HepG2 (cell line): ENCODE measurements around the gene DDI2. TPM values are rescaled to one million over a fixed set of nuclear protein-coding genes. Genes with fewer than 3 reads are reported as not detected.

Experiments used
- ARHGAP35 ChIP-seq: sonication (generic); formaldehyde crosslinking; IDR thresholded peaks from 2 replicates; pipeline ENCODE4 v1.9.0; 2022; ENCODE audit warnings: mild to moderate bottlenecking, inconsistent platforms, moderate library complexity, missing genetic modification reagents, borderline replicate concordance
- HES4 ChIP-seq: sonication (generic); formaldehyde crosslinking; IDR thresholded peaks from 2 replicates; pipeline ENCODE4 v1.9.0; 2021; ENCODE audit warnings: mild to moderate bottlenecking, missing genetic modification reagents, borderline replicate concordance
- HNRNPLL ChIP-seq: fragments of 200-400 bp; formaldehyde crosslinking; IDR thresholded peaks from 2 replicates; pipeline ENCODE4 v1.6.1; 2017; ENCODE audit warnings: mild to moderate bottlenecking, low read depth, low read length; ENCODE audit not compliant: poor library complexity, severe bottlenecking
- LCORL ChIP-seq, 2 experiments: fragments of 450-650 bp in 1 of 2; sonication (generic) in 1 of 2; formaldehyde crosslinking in 1 of 2; IDR thresholded peaks; 2 replicates each; pipeline versions ENCODE4 v1.5.0 to v1.6.1; 2017 to 2020; ENCODE audit warnings: antibody characterized with exemption in 1 of 2, missing genetic modification reagents in 1 of 2
- MYNN ChIP-seq: sonication (generic); formaldehyde crosslinking; IDR thresholded peaks from 2 replicates; pipeline ENCODE4 v1.4.0; 2020; ENCODE audit warnings: mild to moderate bottlenecking, low read depth, missing genetic modification reagents
- NONO ChIP-seq, 2 experiments: fragments of 450-650 bp in 1 of 2; sonication (generic) in 1 of 2; formaldehyde crosslinking in 1 of 2; IDR thresholded peaks in 1 of 2; conservative IDR thresholded peaks in 1 of 2; 2 replicates each; pipeline versions ENCODE4 v1.6.1 to v1.8.0; 2017 to 2022; ENCODE audit warnings: mild to moderate bottlenecking in 1 of 2, missing genetic modification reagents in 1 of 2, moderate library complexity in 1 of 2
- NR3C1 ChIP-seq: sonication (generic); formaldehyde crosslinking; IDR thresholded peaks from 2 replicates; pipeline ENCODE4 v1.4.0; 2020; ENCODE audit warnings: missing genetic modification reagents
- ZFP36L1 ChIP-seq: sonication (generic); formaldehyde crosslinking; IDR thresholded peaks from 2 replicates; pipeline ENCODE4 v1.8.0; 2022; ENCODE audit warnings: mild to moderate bottlenecking, missing genetic modification reagents, moderate library complexity
- ZFP41 ChIP-seq: sonication (generic); formaldehyde crosslinking; IDR thresholded peaks from 2 replicates; pipeline ENCODE4 v1.4.0; 2020; ENCODE audit warnings: mild to moderate bottlenecking, missing genetic modification reagents, borderline replicate concordance
- ZNF337 ChIP-seq: sonication (generic); formaldehyde crosslinking; IDR thresholded peaks from 2 replicates; pipeline ENCODE4 v1.5.1; 2020; ENCODE audit warnings: missing genetic modification reagents, low read depth, mild to moderate bottlenecking, borderline replicate concordance
- ZNF589 ChIP-seq: sonication (generic); formaldehyde crosslinking; conservative IDR thresholded peaks from 2 replicates; pipeline ENCODE4 v1.8.0; 2022; ENCODE audit warnings: mild to moderate bottlenecking, moderate library complexity, missing genetic modification reagents
- ZSCAN31 ChIP-seq: sonication (generic); formaldehyde crosslinking; IDR thresholded peaks from 2 replicates; pipeline ENCODE4 v1.5.0; 2020; ENCODE audit warnings: low read depth, mild to moderate bottlenecking, missing genetic modification reagents
- polyA plus RNA-seq, 8 experiments: library from polyadenylated mRNA; depleted of rRNA in 3 of 8; stranded (reverse) in 7 of 8; unstranded in 1 of 8; fragments of >200 nt; fragmentation: Illumina TruSeq in 4 of 8; extraction: Trizol in 4 of 8; gene quantifications; 2 replicates each; pipeline versions ENCODE4 v1.2.1 to v1.2.3, GENCODE V29; 2011 to 2016; ENCODE audit warnings: low read depth in 4 of 8, missing spikeins in 1 of 8, mixed read lengths in 1 of 8; ENCODE audit not compliant: insufficient read depth in 1 of 8
- total RNA-seq, 5 experiments: library from RNA; depleted of rRNA; stranded (reverse); fragments of >200 nt; fragmentation: Illumina TruSeq; extraction: Trizol; gene quantifications; 2 replicates each; pipeline ENCODE4 v1.2.3, GENCODE V29; 2016; ENCODE audit warnings: low read depth in 1 of 5
- TF ChIP-seq, protein P1 (sequence below): sonication (generic); formaldehyde crosslinking; IDR thresholded peaks from 2 replicates; pipeline ENCODE4 v1.4.0; 2020; ENCODE audit warnings: low read depth, mild to moderate bottlenecking, missing genetic modification reagents
- TF ChIP-seq, protein P2 (sequence below): sonication (generic); formaldehyde crosslinking; IDR thresholded peaks from 2 replicates; pipeline ENCODE4 v1.4.0; 2020; ENCODE audit warnings: mild to moderate bottlenecking, missing genetic modification reagents
- TF ChIP-seq, protein P3 (sequence below): sonication (generic); formaldehyde crosslinking; IDR thresholded peaks from 2 replicates; pipeline ENCODE4 v1.5.1; 2020; ENCODE audit warnings: missing genetic modification reagents, mild to moderate bottlenecking, borderline replicate concordance
- TF ChIP-seq, protein P4 (sequence below): sonication (generic); formaldehyde crosslinking; IDR thresholded peaks from 2 replicates; pipeline ENCODE4 v1.8.1; 2022; ENCODE audit warnings: low read depth, mild to moderate bottlenecking, missing genetic modification reagents
- TF ChIP-seq, protein P5 (sequence below): sonication (generic); formaldehyde crosslinking; IDR thresholded peaks from 2 replicates; pipeline ENCODE4 v1.9.0; 2021; ENCODE audit warnings: missing genetic modification reagents, borderline replicate concordance

DDI2 gene
- total and polyA plus RNA-seq, 2 of the 13 experiments (the other 11 are each of a cell fraction or from before 2014, with no cell fraction given) = 8.5 to 25.7 TPM

DNA sequence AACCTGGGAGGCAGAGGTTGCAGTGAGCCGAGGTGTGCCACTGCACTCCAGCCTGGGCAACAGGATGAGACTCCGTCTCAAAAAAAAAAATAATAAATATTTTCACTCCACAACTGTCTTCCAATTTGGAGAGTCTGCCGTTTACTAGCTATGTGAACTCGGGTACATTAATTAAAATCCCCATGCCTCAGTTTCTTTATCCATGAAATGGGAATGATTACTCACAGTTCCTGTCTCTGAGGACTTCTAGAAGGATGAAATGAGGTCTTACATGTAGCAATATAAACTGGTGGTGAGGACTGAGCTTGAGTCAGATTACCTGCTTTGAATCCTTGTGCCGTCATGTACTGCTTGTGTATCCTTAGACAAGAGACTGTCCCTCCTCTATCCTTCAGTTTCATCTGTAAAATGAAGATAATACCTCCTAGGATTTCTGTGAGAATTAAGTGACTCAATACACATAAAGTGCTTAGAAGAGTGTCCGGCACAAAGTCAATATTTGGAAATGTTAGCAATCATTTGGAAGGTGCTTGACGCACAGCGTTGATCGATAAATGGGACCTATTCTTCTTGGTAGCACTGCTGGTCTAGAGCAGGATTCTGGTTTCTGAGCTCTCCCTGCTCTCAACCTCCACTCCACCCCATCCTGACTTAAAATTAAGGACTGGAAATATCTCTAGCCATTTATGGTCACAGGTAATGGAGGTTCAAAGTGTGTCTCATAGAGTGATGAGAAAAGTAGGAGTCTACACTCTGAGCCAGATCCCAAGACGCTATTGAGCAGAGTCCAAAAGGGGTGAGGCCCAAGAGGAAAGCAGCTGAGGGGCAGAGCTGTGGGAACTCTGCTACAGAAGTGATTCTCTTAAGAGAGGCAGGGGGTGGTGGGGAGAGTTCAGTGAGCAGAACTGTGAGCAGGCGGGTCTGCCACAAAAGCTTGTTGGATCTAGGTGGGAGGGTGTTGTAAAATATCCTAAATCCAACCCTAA is 11.6 kb upstream of the DDI2 start (continued):
- TF ChIP-seq LCORL (IDR thresholded peaks at IDR 0.05) (no peak), LCORL (CRISPR knock-in tag; IDR thresholded peaks at IDR 0.05) (no peak), ZFP36L1 (CRISPR knock-in tag) (no peak), ZFP41 (no peak), MYNN (CRISPR knock-in tag) (no peak), ZSCAN31 (CRISPR knock-in tag) (no peak), HNRNPLL (no peak), HES4 (CRISPR knock-in tag) (no peak), NR3C1 (CRISPR knock-in tag) (no peak), NONO (IDR thresholded peaks at IDR 0.05) (no peak), NONO (CRISPR knock-in tag; conservative IDR thresholded peaks at IDR 0.05) (no peak), ZNF337 (no peak), ZNF589 (no peak), ARHGAP35 (no peak)
- TF ChIP-seq, protein P1, sequence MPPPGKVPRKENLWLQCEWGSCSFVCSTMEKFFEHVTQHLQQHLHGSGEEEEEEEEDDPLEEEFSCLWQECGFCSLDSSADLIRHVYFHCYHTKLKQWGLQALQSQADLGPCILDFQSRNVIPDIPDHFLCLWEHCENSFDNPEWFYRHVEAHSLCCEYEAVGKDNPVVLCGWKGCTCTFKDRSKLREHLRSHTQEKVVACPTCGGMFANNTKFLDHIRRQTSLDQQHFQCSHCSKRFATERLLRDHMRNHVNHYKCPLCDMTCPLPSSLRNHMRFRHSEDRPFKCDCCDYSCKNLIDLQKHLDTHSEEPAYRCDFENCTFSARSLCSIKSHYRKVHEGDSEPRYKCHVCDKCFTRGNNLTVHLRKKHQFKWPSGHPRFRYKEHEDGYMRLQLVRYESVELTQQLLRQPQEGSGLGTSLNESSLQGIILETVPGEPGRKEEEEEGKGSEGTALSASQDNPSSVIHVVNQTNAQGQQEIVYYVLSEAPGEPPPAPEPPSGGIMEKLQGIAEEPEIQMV (CRISPR knock-in tag) = no peak
- TF ChIP-seq, protein P2, sequence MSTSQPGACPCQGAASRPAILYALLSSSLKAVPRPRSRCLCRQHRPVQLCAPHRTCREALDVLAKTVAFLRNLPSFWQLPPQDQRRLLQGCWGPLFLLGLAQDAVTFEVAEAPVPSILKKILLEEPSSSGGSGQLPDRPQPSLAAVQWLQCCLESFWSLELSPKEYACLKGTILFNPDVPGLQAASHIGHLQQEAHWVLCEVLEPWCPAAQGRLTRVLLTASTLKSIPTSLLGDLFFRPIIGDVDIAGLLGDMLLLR (CRISPR knock-in tag) = no peak
- TF ChIP-seq, protein P3, sequence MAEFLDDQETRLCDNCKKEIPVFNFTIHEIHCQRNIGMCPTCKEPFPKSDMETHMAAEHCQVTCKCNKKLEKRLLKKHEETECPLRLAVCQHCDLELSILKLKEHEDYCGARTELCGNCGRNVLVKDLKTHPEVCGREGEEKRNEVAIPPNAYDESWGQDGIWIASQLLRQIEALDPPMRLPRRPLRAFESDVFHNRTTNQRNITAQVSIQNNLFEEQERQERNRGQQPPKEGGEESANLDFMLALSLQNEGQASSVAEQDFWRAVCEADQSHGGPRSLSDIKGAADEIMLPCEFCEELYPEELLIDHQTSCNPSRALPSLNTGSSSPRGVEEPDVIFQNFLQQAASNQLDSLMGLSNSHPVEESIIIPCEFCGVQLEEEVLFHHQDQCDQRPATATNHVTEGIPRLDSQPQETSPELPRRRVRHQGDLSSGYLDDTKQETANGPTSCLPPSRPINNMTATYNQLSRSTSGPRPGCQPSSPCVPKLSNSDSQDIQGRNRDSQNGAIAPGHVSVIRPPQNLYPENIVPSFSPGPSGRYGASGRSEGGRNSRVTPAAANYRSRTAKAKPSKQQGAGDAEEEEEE (CRISPR knock-in tag) = no peak
- TF ChIP-seq, protein P4, sequence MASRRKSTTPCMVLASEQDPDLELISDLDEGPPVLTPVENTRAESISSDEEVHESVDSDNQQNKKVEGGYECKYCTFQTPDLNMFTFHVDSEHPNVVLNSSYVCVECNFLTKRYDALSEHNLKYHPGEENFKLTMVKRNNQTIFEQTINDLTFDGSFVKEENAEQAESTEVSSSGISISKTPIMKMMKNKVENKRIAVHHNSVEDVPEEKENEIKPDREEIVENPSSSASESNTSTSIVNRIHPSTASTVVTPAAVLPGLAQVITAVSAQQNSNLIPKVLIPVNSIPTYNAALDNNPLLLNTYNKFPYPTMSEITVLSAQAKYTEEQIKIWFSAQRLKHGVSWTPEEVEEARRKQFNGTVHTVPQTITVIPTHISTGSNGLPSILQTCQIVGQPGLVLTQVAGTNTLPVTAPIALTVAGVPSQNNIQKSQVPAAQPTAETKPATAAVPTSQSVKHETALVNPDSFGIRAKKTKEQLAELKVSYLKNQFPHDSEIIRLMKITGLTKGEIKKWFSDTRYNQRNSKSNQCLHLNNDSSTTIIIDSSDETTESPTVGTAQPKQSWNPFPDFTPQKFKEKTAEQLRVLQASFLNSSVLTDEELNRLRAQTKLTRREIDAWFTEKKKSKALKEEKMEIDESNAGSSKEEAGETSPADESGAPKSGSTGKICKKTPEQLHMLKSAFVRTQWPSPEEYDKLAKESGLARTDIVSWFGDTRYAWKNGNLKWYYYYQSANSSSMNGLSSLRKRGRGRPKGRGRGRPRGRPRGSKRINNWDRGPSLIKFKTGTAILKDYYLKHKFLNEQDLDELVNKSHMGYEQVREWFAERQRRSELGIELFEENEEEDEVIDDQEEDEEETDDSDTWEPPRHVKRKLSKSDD (CRISPR knock-in tag) = no peak
- TF ChIP-seq, protein P5, sequence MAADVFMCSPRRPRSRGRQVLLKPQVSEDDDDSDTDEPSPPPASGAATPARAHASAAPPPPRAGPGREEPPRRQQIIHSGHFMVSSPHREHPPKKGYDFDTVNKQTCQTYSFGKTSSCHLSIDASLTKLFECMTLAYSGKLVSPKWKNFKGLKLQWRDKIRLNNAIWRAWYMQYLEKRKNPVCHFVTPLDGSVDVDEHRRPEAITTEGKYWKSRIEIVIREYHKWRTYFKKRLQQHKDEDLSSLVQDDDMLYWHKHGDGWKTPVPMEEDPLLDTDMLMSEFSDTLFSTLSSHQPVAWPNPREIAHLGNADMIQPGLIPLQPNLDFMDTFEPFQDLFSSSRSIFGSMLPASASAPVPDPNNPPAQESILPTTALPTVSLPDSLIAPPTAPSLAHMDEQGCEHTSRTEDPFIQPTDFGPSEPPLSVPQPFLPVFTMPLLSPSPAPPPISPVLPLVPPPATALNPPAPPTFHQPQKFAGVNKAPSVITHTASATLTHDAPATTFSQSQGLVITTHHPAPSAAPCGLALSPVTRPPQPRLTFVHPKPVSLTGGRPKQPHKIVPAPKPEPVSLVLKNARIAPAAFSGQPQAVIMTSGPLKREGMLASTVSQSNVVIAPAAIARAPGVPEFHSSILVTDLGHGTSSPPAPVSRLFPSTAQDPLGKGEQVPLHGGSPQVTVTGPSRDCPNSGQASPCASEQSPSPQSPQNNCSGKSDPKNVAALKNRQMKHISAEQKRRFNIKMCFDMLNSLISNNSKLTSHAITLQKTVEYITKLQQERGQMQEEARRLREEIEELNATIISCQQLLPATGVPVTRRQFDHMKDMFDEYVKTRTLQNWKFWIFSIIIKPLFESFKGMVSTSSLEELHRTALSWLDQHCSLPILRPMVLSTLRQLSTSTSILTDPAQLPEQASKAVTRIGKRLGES (CRISPR knock-in tag) = no peak
